Activated B cell treated with CpG ODN at 0.5 μM for 24 hours (primary cell): ENCODE data around the gene ANKRD13D. TPM values are rescaled to one million over a fixed set of nuclear protein-coding genes. Genes with fewer than 3 reads are reported as not detected.

ENCODE experiments used
- ATAC-seq: fragments of 200-7000 bp; cut with Tn5 transposase; one replicate; pipeline ENCODE4 v1.10.0; 2021; ENCODE audit warnings: low read depth, mild to moderate bottlenecking, moderate library complexity
- CTCF ChIA-PET: fragments of 350-600 bp; sonication (Branson Sonifier 250); formaldehyde crosslinking; loops from one replicate; lab custom pipeline; 2021; ENCODE audit warnings: antibody characterized with exemption; lab: Charles Lee
- POLR2A ChIA-PET: fragments of 350-600 bp; sonication (Branson Sonifier 250); formaldehyde crosslinking; loops from one replicate; lab custom pipeline; 2021; ENCODE audit warnings: antibody characterized with exemption; lab: Charles Lee
- DNase-seq: peaks from one replicate; pipeline ENCODE4 v3.0.0; 2022
- H3K27ac Mint-ChIP-seq: one replicate; pipeline ENCODE4 v1.8.0; 2020; ENCODE audit warnings: mixed read lengths
- H3K27me3 Mint-ChIP-seq: one replicate; pipeline ENCODE4 v1.8.0; 2021; ENCODE audit warnings: mixed read lengths
- H3K36me3 Mint-ChIP-seq: one replicate; pipeline ENCODE4 v1.8.0; 2021; ENCODE audit warnings: low read depth, mixed read lengths
- H3K4me1 Mint-ChIP-seq: one replicate; pipeline ENCODE4 v1.8.0; 2021; ENCODE audit warnings: mixed read lengths
- H3K4me3 Mint-ChIP-seq: one replicate; pipeline ENCODE4 v1.8.0; 2020; ENCODE audit warnings: mild to moderate bottlenecking, mixed read lengths
- H3K9me3 Mint-ChIP-seq: one replicate; pipeline ENCODE4 v1.8.0; 2020; ENCODE audit warnings: mixed read lengths
- intact Hi-C: fragments of 100-400 bp; cut with micrococcal nuclease; formaldehyde crosslinking; loops from one replicate; pipeline ENCODE4 v1.15.1; 2024
- total RNA-seq: library from RNA; stranded (reverse); gene quantifications from 2 replicates; pipeline ENCODE4 v1.2.3, GENCODE V29; 2022
- TF ChIP-seq, protein P1 (sequence below): fragments of 200-600 bp; IDR thresholded peaks from one replicate; pipeline ENCODE4 v1.8.0; 2022; ENCODE audit warnings: antibody characterized with exemption, mild to moderate bottlenecking

ANKRD13D gene
- total RNA-seq, 1 donor from 2014 or later, result 116 TPM

- POLR2A ChIA-PET, result interaction anchor here (0.9 to 2.9 kb wide), 4 partner anchors 10 to 36 kb away, joined by 3 to 13 read pairs (median 4); partner anchors contain the start of gene ANKRD13D
- TF ChIP-seq, protein P1, sequence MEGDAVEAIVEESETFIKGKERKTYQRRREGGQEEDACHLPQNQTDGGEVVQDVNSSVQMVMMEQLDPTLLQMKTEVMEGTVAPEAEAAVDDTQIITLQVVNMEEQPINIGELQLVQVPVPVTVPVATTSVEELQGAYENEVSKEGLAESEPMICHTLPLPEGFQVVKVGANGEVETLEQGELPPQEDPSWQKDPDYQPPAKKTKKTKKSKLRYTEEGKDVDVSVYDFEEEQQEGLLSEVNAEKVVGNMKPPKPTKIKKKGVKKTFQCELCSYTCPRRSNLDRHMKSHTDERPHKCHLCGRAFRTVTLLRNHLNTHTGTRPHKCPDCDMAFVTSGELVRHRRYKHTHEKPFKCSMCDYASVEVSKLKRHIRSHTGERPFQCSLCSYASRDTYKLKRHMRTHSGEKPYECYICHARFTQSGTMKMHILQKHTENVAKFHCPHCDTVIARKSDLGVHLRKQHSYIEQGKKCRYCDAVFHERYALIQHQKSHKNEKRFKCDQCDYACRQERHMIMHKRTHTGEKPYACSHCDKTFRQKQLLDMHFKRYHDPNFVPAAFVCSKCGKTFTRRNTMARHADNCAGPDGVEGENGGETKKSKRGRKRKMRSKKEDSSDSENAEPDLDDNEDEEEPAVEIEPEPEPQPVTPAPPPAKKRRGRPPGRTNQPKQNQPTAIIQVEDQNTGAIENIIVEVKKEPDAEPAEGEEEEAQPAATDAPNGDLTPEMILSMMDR, result no peak
- Mint-ChIP-seq H3K27ac (no peak overlapping the region), H3K36me3 (peaks cover 30% of the 10 kb centered on the region), H3K4me3 (no peak overlapping the region), H3K4me1 (peaks cover 2% of the 10 kb centered on the region), H3K27me3 (no peaks in the 10 kb centered on the region), H3K9me3 (no peaks in the 10 kb centered on the region)
- CTCF ChIA-PET, result interaction anchor here (1.1 kb wide), 1 partner anchor 79 kb away, joined by 3 read pairs; no protein-coding TSS in a partner anchor
- intact Hi-C loops, result no loop called here
- ATAC-seq (peak; percentile 10), DNase-seq (no peak)
Measured at GRCh38 chr11:67303835-67304411, 14.8 kb downstream of the ANKRD13D start.

- intact Hi-C loops, result no loop called here
- ATAC-seq (no peak), DNase-seq (no peak)
- Mint-ChIP-seq H3K4me1 (peaks cover 2% of the 10 kb centered on the region), H3K4me3 (no peak overlapping the region), H3K9me3 (no peaks in the 10 kb centered on the region), H3K27me3 (no peaks in the 10 kb centered on the region), H3K36me3 (peaks cover 23% of the 10 kb centered on the region), H3K27ac (no peak overlapping the region)
- ChIA-PET CTCF (no interaction called here), POLR2A (interaction anchor here (0.7 to 2.9 kb wide), 3 partner anchors 16 to 78 kb away, joined by 3 to 13 read pairs (median 9); partner anchors contain the start of gene ANKRD13D)
- TF ChIP-seq, protein P1, result no peak
Measured at GRCh38 chr11:67304511-67305113, 15.5 kb downstream of the ANKRD13D start.

- Mint-ChIP-seq H3K9me3 (no peaks in the 10 kb centered on the region), H3K36me3 (peaks cover 8% of the 10 kb centered on the region), H3K27ac (no peak overlapping the region), H3K27me3 (no peaks in the 10 kb centered on the region), H3K4me3 (no peak overlapping the region), H3K4me1 (peaks cover 2% of the 10 kb centered on the region)
- CTCF ChIA-PET, result interaction anchor here (0.8 to 1.0 kb wide), 2 partner anchors 10 to 43 kb away, joined by 3 read pairs; no protein-coding TSS in a partner anchor
- POLR2A ChIA-PET, result interaction anchor here (1.1 kb wide), 1 partner anchor 14 kb away, joined by 4 read pairs; no protein-coding TSS in a partner anchor
- DNase-seq (no peak), ATAC-seq (no peak)
- intact Hi-C loops, result no loop called here
- TF ChIP-seq, protein P1, result no peak
Measured at GRCh38 chr11:67306769-67307544, 17.9 kb downstream of the ANKRD13D start.

- H3K27me3 Mint-ChIP-seq, result no peaks in the 10 kb centered on the region
- intact Hi-C loops, result no loop called here
- H3K36me3 Mint-ChIP-seq, result peaks cover 2% of the 10 kb centered on the region
- ChIA-PET POLR2A (no interaction called here), CTCF (interaction anchor here (1.0 kb wide), 1 partner anchor 10 kb away, joined by 3 read pairs; no protein-coding TSS in a partner anchor)
- TF ChIP-seq, protein P1, result no peak
- peaks cover 5% of the 10 kb centered on the region for H3K4me1 Mint-ChIP-seq
- no peak for DNase-seq
- H3K9me3 Mint-ChIP-seq, result no peaks in the 10 kb centered on the region
- no peak overlapping the region for H3K27ac Mint-ChIP-seq
- no peak overlapping the region for H3K4me3 Mint-ChIP-seq
- ATAC-seq, result no peak
Measured at GRCh38 chr11:67307545-67308001, 18.5 kb downstream of the ANKRD13D start.
